Astrocyte of the cerebellum (primary cell): ENCODE data around the gene SERPINA4.
"Not testable (repeated sequence)": the region's sequence is repeated elsewhere in the genome, so short reads cannot be mapped to it uniquely, and the experiment has no call there.

Experiments used
- DNase-seq: peaks from one replicate; pipeline ENCODE4 v3.0.0-alpha.2; 2011; ENCODE audit warnings: low read depth
- H3K4me3 ChIP-seq: 2 replicates; pipeline ENCODE4 v1.5.1; 2011; ENCODE audit warnings: mild to moderate bottlenecking, low read depth, low read length, moderate library complexity
- CTCF ChIP-seq: IDR thresholded peaks from 2 replicates; pipeline ENCODE4 v1.5.1; 2012; ENCODE audit warnings: low read length, low read depth, moderate library complexity, mild to moderate bottlenecking; ENCODE audit errors: missing control alignments
- in situ Hi-C: cut with HindIII; loops from 2 replicates; pipeline ENCODE4 v1.10.0; 2017; ENCODE audit warnings: low sequenced_read_pairs

Gene SERPINA4

GRCh38 chr14:94598816-94599655 lies 37.8 kb downstream of the SERPINA4 start:
- peak; percentile 46 for TF ChIP-seq CTCF
- in situ Hi-C loops, result no loop called here
- peak; percentile 98 for DNase-seq
- no peak overlapping the region for H3K4me3 ChIP-seq

GRCh38 chr14:94599656-94600004 lies 38.4 kb downstream of the SERPINA4 start:
- TF ChIP-seq CTCF, result no peak
- no peak overlapping the region for H3K4me3 ChIP-seq
- in situ Hi-C loops, result no loop called here

DNA sequence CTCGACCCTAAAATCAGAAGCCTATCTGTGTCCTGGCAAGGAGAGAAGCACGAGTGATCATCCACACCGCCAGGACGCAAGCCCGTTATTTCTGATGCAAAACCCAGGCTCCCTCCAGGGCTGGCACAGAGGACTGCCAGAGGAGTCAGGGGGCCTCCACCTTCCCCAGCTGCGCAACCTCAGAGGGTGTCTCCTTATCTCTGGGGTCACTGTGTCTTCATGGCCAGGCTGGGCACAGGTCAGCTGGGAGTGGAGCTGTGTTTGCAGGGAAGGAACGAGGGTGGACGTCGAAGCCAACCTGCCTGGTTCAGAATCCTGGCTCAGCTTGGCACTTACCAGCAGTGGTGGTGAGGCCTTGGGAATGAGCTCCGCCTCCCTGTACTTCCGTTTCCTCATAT lies 38.9 kb downstream of the SERPINA4 start:
- DNase-seq, result no peak
- in situ Hi-C loops, result no loop called here

More at GRCh38 chr14:94599656-94600004, 38.4 kb downstream of the SERPINA4 start:
- DNase-seq, result no peak

DNA sequence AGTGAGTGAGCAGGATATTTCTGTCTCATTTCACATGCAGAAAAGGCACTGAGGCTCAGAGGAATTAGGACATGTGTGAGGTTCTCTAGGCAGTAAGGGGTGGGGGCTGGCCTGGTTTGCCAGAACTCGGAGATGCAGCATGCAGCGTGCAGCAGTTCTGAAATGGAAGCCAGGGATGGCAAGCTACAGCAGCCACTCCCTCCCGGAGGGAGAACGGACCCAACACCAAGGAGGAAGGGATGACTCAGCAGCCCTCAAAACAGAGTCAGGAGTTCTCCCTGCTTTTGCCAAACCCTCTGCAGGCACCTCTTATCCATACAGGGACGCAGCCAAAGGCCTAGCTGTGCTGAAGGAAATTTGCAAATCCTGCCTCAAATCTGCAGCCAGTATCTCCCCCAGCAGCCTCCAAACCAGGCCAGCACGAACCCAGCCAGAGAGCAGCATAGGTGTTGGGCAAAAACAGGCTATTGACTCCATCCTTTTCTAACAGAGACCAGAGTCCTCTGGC lies 40.7 kb downstream of the SERPINA4 start:
- no peak for TF ChIP-seq CTCF
- in situ Hi-C loops, result no loop called here
- H3K4me3 ChIP-seq, result no peak overlapping the region
- peak; percentile 92 for DNase-seq

More for the DNA sequence above, 38.9 kb downstream of the SERPINA4 start:
- no peak overlapping the region for H3K4me3 ChIP-seq
- no peak for TF ChIP-seq CTCF

- in situ Hi-C loops, result no loop called here
- H3K4me3 ChIP-seq, result no peak overlapping the region
- TF ChIP-seq CTCF, result no peak
- DNase-seq, result no peak
Observed at GRCh38 chr14:94602722-94603121, 41.5 kb downstream of the SERPINA4 start.

DNA sequence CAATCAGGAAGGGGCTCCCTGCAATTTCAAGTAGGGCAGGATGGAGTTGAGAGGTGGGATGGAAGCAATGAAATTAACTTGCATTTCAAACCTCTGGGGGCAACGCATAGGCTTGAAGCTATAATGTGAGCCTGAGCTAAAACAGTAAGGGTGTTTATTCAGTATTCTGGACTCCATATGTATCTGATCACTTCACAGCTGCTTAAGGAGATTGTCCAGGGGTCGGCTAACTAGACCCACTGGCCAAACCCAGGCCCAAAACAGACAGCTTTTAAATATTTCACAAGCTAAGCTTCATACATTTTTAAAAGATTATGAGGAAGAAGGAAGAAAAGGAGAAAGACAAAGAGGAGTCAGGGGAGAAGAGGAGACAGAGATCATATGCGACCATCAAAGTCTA lies 44.1 kb downstream of the SERPINA4 start:
- DNase-seq, result no peak
- H3K4me3 ChIP-seq, result no peak overlapping the region
- in situ Hi-C loops, result no loop called here
- TF ChIP-seq CTCF, result no peak

DNA sequence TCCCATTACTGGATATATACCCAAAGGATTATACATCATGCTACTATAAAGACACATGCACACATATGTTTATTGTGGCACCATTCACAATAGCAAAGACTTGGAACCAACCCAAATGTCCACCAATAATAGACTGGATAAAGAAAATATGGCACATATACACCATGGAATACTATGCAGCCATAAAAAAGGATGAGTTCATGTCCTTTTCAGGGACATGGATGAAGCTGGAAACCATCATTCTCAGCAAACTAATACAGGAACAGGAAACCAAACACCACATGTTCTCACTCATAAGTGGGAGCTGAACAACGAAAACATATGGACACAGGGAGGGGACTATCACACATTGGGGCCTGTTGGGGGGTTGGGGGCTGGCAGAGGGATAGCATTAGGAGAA lies 47.7 kb downstream of the SERPINA4 start:
- H3K4me3 ChIP-seq, in situ Hi-C loops, DNase-seq: not testable (repeated sequence)
